DND-41 (cell line): ENCODE results near the gene ATP4B.

Experiments used
- EZH2 ChIP-seq: IDR thresholded peaks from 3 replicates; pipeline ENCODE4 v1.6.1; 2012; ENCODE audit warnings: borderline replicate concordance, low read depth, mild to moderate bottlenecking, moderate library complexity, low read length, inconsistent platforms; ENCODE audit not compliant: severe bottlenecking
- TF ChIP-seq, protein P1 (sequence below): IDR thresholded peaks from 2 replicates; pipeline ENCODE4 v1.5.1; 2012; ENCODE audit warnings: borderline replicate concordance, low read length, moderate library complexity, mild to moderate bottlenecking; ENCODE audit not compliant: poor library complexity, severe bottlenecking; ENCODE audit errors: extremely low read depth

DNA sequence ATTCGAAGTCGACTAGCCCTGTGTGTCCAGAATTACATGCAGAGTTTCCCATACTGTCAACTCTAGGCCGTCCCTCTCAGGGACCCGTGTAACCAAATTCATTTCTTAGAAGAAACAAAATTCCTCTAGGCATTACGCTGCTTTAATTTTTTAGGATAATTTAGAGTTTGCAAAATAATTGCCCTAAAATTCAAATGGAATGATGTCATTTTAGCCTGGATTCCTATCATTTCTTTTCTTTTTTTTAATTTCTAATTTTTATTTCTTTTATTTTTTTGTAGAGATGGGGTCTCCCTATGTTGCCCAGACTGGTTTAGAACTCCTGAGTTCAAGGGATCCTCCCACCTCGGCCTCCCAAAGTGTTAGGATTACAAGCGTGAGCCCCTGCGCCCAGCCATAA lies 1.3 kb upstream of the ATP4B start:
- TF ChIP-seq, protein P1, sequence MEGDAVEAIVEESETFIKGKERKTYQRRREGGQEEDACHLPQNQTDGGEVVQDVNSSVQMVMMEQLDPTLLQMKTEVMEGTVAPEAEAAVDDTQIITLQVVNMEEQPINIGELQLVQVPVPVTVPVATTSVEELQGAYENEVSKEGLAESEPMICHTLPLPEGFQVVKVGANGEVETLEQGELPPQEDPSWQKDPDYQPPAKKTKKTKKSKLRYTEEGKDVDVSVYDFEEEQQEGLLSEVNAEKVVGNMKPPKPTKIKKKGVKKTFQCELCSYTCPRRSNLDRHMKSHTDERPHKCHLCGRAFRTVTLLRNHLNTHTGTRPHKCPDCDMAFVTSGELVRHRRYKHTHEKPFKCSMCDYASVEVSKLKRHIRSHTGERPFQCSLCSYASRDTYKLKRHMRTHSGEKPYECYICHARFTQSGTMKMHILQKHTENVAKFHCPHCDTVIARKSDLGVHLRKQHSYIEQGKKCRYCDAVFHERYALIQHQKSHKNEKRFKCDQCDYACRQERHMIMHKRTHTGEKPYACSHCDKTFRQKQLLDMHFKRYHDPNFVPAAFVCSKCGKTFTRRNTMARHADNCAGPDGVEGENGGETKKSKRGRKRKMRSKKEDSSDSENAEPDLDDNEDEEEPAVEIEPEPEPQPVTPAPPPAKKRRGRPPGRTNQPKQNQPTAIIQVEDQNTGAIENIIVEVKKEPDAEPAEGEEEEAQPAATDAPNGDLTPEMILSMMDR, result no peak
- TF ChIP-seq EZH2, result no peak
